ENCODE measurements around the gene R3HCC1L.

The R3HCC1L gene

GRCh38 chr10:98106531-98106930 is 27.9 kb upstream of the R3HCC1L start:
- no peak for DNase-seq (ENCODE audit: low read depth in 2 of 2)
- no peak for TF ChIP-seq CTCF (IDR thresholded peaks at IDR 0.05; ENCODE audit: low read depth, low read length)
- no peak overlapping the region for H3K4me3 ChIP-seq (replicated peaks in 1 of 2; ENCODE audit: low read depth in 2 of 2, low read length in 2 of 2)

- H3K4me3 ChIP-seq (replicated peaks in 1 of 2; ENCODE audit: low read depth in 2 of 2, low read length in 2 of 2) = no peak overlapping the region
- no peak for TF ChIP-seq CTCF (IDR thresholded peaks at IDR 0.05; ENCODE audit: low read depth, low read length)
- no peak for DNase-seq (ENCODE audit: low read depth in 2 of 2)
These were observed 26.6 kb upstream of the R3HCC1L start for GRCh38 chr10:98107644-98108430.

- TF ChIP-seq CTCF (IDR thresholded peaks at IDR 0.05; ENCODE audit: low read depth, low read length) = no peak
- H3K4me3 ChIP-seq (replicated peaks in 1 of 2; ENCODE audit: low read depth in 2 of 2, low read length in 2 of 2) = no peak overlapping the region
- no peak for DNase-seq (ENCODE audit: low read depth in 2 of 2)
These were observed 24.1 kb upstream of the R3HCC1L start for GRCh38 chr10:98110356-98110755.

DNA sequence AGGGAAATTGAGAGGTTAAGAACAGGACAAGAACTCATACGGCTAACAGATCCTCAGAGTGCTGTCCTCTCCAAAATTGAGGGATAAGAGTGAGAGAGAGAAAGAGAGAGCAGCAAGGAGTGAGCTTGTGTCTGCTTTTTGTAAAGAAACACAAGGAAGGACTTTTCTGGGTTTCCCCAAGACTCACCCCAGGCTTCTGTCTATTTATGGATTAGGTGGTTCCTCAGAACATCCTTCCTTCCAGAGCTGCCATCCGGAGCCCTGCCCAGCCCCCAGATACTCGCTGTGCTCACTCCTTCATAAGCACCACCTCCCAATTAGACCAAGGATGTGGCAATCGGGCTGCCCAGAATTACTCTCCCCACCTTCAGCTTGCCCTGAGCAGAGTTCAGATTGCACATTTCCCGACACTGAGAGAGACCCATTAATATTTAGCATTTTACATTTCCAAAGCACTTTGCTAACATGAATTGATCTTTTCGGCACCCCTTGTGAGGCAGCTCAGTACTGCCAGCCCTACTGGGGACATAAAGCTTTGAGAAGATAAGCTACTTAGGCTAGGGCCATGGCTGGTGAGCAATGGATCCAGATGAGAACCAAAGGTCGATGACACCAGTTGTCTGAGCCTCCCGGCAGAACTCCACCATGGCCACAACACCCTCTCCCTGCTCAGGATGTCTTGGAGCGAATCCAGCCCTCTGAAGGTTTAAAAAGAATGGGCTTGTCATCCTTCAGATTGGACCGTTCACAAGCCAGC is 19.2 kb upstream of the R3HCC1L start:
- no peak for DNase-seq (ENCODE audit: low read depth in 2 of 2)
- H3K4me3 ChIP-seq (replicated peaks in 1 of 2; ENCODE audit: low read depth in 2 of 2, low read length in 2 of 2) = no peak overlapping the region
- TF ChIP-seq CTCF (IDR thresholded peaks at IDR 0.05; ENCODE audit: low read depth, low read length) = no peak

- DNase-seq (ENCODE audit: low read depth in 2 of 2) = no peak
- no peak overlapping the region for H3K4me3 ChIP-seq (replicated peaks in 1 of 2; ENCODE audit: low read depth in 2 of 2, low read length in 2 of 2)
- no peak for TF ChIP-seq CTCF (IDR thresholded peaks at IDR 0.05; ENCODE audit: low read depth, low read length)
These were observed 14.6 kb upstream of the R3HCC1L start for GRCh38 chr10:98119891-98120290.

DNA sequence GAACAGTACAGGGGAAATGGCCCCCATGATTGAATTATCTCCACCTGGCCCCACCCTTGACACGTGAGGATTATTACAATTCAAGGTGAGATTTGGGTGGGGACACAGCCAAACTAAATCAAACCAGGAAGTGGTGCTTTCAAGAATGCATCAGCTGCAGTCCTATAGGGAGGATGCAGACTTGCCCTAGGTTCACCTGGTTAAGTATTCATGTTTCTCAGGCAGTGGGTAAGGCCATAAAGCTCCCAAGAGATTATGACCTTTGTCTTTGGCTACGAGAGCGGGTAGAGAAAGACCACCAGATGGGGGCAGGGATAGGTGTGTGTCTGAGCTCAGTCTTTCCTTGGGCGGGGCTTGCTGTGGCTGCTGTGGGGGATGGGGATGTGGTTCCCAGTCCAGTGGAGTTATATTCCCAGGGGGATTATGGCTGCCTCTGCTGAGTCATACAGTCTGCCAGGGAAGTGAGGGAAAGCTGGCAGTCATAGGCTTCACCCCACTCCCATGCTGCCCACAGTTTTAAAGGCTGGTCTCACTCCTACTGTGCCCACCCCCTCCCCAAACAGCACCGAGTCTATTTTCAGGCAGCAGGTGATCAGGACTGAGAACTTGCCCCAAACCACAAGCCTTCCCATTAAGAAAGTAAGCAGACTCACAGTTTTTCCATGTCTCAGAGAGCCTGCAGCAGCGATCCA is 8.4 kb upstream of the R3HCC1L start:
- DNase-seq (ENCODE audit: low read depth in 2 of 2) = peak in 1 of 2 donors; percentile 26
- no peak for TF ChIP-seq CTCF (IDR thresholded peaks at IDR 0.05; ENCODE audit: low read depth, low read length)
- H3K4me3 ChIP-seq (replicated peaks in 1 of 2; ENCODE audit: low read depth in 2 of 2, low read length in 2 of 2) = no peak overlapping the region

All from cardiac fibroblast (primary cell).